Transverse colon (tissue), 4 donors: Measurements from ENCODE around the gene SOX18.

Experiments used
- CTCF ChIP-seq, 5 experiments: fragments of 200-600 bp in 3 of 5; fragments of 450-650 bp in 2 of 5; sonication (generic) in 3 of 5; IDR thresholded peaks; 1 replicate in 2 of 5; 2 replicates in 3 of 5; pipeline ENCODE4 v1.5.1; 2016 to 2017; ENCODE audit warnings: antibody characterized with exemption in 5 of 5, inconsistent platforms in 3 of 5, mild to moderate bottlenecking in 2 of 5, moderate library complexity in 1 of 5
- POLR2A ChIP-seq: fragments of 450-650 bp; IDR thresholded peaks from one replicate; pipeline ENCODE4 v1.6.1; 2016; ENCODE audit warnings: antibody characterized with exemption, mild to moderate bottlenecking, moderate library complexity
- POLR2AphosphoS5 ChIP-seq, 3 donors: sonication (generic); formaldehyde crosslinking; IDR thresholded peaks; one replicate each; pipeline ENCODE4 v1.6.1; 2016; ENCODE audit warnings: antibody characterized with exemption in 3 of 3

GRCh38 chr20:64025101-64025825 lies 24.2 kb downstream of the SOX18 start:
- TF ChIP-seq POLR2AphosphoS5 (IDR thresholded peaks at IDR 0.05) (no peak), CTCF (IDR thresholded peaks at IDR 0.05) (no peak), POLR2A (no peak)
